GM23338 (cell line): ENCODE measurements around the gene OR2V2. TPM values are rescaled to one million over a fixed set of nuclear protein-coding genes. Genes with fewer than 3 reads are reported as not detected.

Experiments
- ATAC-seq: fragments of 200-7000 bp; cut with Tn5 transposase; 3 replicates; pipeline ENCODE4 v1.9.1; 2020
- DNase-seq: peaks from one replicate; pipeline ENCODE4 v3.0.0-alpha.2; 2015; ENCODE audit warnings: low spot score
- H2AFZ ChIP-seq: fragments of 200-600 bp; sonication (generic); 2 replicates; pipeline ENCODE4 v1.8.0; 2016; ENCODE audit warnings: antibody characterized with exemption, mild to moderate bottlenecking, moderate library complexity
- H3F3A ChIP-seq: fragments of 200-600 bp; sonication (generic); replicated peaks from 2 replicates; pipeline ENCODE4 v1.8.0; 2017; ENCODE audit warnings: antibody characterized with exemption, mixed run types, low read depth
- H3K27ac ChIP-seq: fragments of 200-600 bp; sonication (generic); 2 replicates; pipeline ENCODE4 v1.6.1; 2016; ENCODE audit warnings: low read depth
- H3K27me3 ChIP-seq: fragments of 200-600 bp; sonication (generic); 2 replicates; pipeline ENCODE4 v1.8.0; 2016; ENCODE audit warnings: mild to moderate bottlenecking, mixed run types, moderate library complexity; ENCODE audit not compliant: insufficient read depth
- H3K36me3 ChIP-seq: fragments of 200-600 bp; sonication (generic); 2 replicates; pipeline ENCODE4 v1.8.0; 2016; ENCODE audit warnings: mild to moderate bottlenecking; ENCODE audit not compliant: insufficient read depth
- H3K4me1 ChIP-seq: fragments of 200-600 bp; sonication (generic); 2 replicates; pipeline ENCODE4 v1.8.0; 2016; ENCODE audit warnings: mild to moderate bottlenecking, moderate library complexity; ENCODE audit not compliant: insufficient read depth
- H3K4me2 ChIP-seq: fragments of 200-600 bp; sonication (generic); 2 replicates; pipeline ENCODE4 v1.7.1; 2017; ENCODE audit warnings: mixed run types
- H3K4me3 ChIP-seq: fragments of 200-600 bp; sonication (generic); 2 replicates; pipeline ENCODE4 v1.6.1; 2016; ENCODE audit warnings: mixed run types
- H3K79me2 ChIP-seq: fragments of 200-600 bp; sonication (generic); replicated peaks from 2 replicates; pipeline ENCODE4 v1.8.0; 2017; ENCODE audit warnings: mild to moderate bottlenecking; ENCODE audit not compliant: insufficient read depth
- H3K9me2 ChIP-seq: fragments of 200-600 bp; sonication (generic); 2 replicates; pipeline ENCODE4 v1.8.0; 2017; ENCODE audit not compliant: insufficient read depth
- H4K20me1 ChIP-seq: fragments of 200-600 bp; sonication (generic); replicated peaks from 2 replicates; pipeline ENCODE4 v1.8.0; 2017; ENCODE audit warnings: mild to moderate bottlenecking; ENCODE audit not compliant: insufficient read depth
- H3K27ac Mint-ChIP-seq: 2 replicates; pipeline ENCODE4 v1.8.0; 2020; ENCODE audit warnings: inconsistent platforms, mild to moderate bottlenecking, moderate library complexity, mixed read lengths
- H3K27me3 Mint-ChIP-seq: 3 replicates; pipeline ENCODE4 v1.8.0; 2022; ENCODE audit warnings: low read depth, mild to moderate bottlenecking, moderate library complexity, mixed read lengths, inconsistent platforms; ENCODE audit not compliant: insufficient read depth, poor library complexity
- H3K36me3 Mint-ChIP-seq: 3 replicates; pipeline ENCODE4 v1.8.0; 2021; ENCODE audit warnings: low read depth, mild to moderate bottlenecking, inconsistent platforms, moderate library complexity, mixed read lengths
- H3K4me1 Mint-ChIP-seq: 3 replicates; pipeline ENCODE4 v1.8.0; 2020; ENCODE audit warnings: mild to moderate bottlenecking, inconsistent platforms, mixed read lengths
- H3K4me3 Mint-ChIP-seq: 3 replicates; pipeline ENCODE4 v1.8.0; 2021; ENCODE audit warnings: moderate library complexity, mild to moderate bottlenecking, inconsistent platforms, mixed read lengths
- H3K9me3 Mint-ChIP-seq: 3 replicates; pipeline ENCODE4 v1.8.0; 2020; ENCODE audit warnings: moderate library complexity, mild to moderate bottlenecking, inconsistent platforms, mixed read lengths
- CREB1 ChIP-seq: fragments of 250-450 bp; sonication (Bioruptor Pico); IDR thresholded peaks from 2 replicates; pipeline ENCODE4 v1.5.0; 2020; ENCODE audit warnings: low read depth, mild to moderate bottlenecking, moderate library complexity
- EZH2phosphoT487 ChIP-seq: fragments of 200-600 bp; sonication (generic); IDR thresholded peaks from one replicate; pipeline ENCODE4 v1.8.1; 2018; ENCODE audit warnings: antibody characterized with exemption; ENCODE audit not compliant: unreplicated experiment
- NANOG ChIP-seq: IDR thresholded peaks from 2 replicates; pipeline ENCODE4 v1.6.1; 2016; ENCODE audit warnings: antibody characterized with exemption, borderline replicate concordance
- STAT1 ChIP-seq: IDR thresholded peaks from one replicate; pipeline ENCODE4 v1.6.1; 2016; ENCODE audit warnings: antibody characterized with exemption; ENCODE audit not compliant: unreplicated experiment
- ZNF331 ChIP-seq: fragments of 250-450 bp; sonication (Bioruptor Pico); IDR thresholded peaks from 2 replicates; pipeline ENCODE4 v1.5.0; 2020; ENCODE audit warnings: low read depth, mild to moderate bottlenecking, moderate library complexity
- polyA plus RNA-seq: library from polyadenylated mRNA; unstranded; fragments of >200 nt; fragmentation: Nextera tagmentation; extraction: Ambion mirVana; gene quantifications from 2 replicates; pipeline ENCODE4 v1.2.1, GENCODE V29; 2016
- total RNA-seq: library from RNA; depleted of rRNA; stranded (reverse); fragments of >200 nt; shearing (Covaris generic); gene quantifications from 2 replicates; pipeline ENCODE4 v1.2.3, GENCODE V29; 2014
- TF ChIP-seq, protein P1 (sequence below), 2 experiments: fragments of 200-600 bp in 1 of 2; sonication (generic) in 1 of 2; conservative IDR thresholded peaks; 2 replicates each; pipeline versions ENCODE4 v1.5.1 to v1.6.1; 2016 to 2017; ENCODE audit warnings: antibody characterized with exemption in 2 of 2, low read depth in 2 of 2, mild to moderate bottlenecking in 2 of 2, moderate library complexity in 1 of 2
- TF ChIP-seq, protein P2 (sequence below): fragments of 250-450 bp; sonication (Bioruptor Pico); IDR thresholded peaks from 2 replicates; pipeline ENCODE4 v1.5.0; 2020; ENCODE audit warnings: mild to moderate bottlenecking, moderate library complexity
- TF ChIP-seq, protein P3 (sequence below): IDR thresholded peaks from one replicate; pipeline ENCODE4 v1.6.1; 2018; ENCODE audit warnings: antibody characterized with exemption; ENCODE audit not compliant: unreplicated experiment

The OR2V2 gene
- total and polyA plus RNA-seq, 2 experiments from 2014 or later: not detected

DNA sequence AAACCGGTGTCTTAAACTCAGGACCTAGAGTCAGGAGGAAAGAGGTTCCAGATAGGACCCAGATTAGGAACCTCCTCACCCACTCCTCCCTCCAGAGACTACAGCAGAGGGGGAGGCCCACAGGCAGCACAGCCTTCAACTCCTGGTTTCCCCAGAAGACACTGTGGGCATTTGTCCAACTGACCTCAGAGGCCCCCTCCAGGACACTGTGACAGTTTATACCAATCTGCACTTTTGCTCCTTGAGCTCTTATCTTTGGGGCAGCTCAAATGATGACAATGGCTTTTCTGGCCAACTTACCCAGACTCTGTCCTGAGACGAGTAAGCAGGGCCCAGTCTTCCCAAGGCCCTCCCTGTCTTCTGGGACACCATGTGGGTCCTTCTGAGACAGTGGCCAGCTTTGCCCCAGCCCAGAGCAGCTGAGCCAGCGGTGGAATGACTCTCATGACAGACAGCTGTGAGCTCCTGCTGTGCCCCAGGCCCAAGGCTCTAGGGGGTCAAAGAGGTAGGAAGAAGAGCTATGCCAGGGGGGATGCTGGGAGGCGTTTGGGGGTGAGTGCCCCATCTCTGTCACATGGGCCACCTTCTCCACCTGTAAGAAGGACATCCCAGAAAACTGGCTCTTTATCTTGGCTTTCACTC, 14.3 kb downstream of the OR2V2 start (continued):
- TF ChIP-seq EZH2phosphoT487: no peak
- TF ChIP-seq NANOG: no peak
- no peak for TF ChIP-seq CREB1 (CRISPR knock-in tag)
- TF ChIP-seq, protein P1, sequence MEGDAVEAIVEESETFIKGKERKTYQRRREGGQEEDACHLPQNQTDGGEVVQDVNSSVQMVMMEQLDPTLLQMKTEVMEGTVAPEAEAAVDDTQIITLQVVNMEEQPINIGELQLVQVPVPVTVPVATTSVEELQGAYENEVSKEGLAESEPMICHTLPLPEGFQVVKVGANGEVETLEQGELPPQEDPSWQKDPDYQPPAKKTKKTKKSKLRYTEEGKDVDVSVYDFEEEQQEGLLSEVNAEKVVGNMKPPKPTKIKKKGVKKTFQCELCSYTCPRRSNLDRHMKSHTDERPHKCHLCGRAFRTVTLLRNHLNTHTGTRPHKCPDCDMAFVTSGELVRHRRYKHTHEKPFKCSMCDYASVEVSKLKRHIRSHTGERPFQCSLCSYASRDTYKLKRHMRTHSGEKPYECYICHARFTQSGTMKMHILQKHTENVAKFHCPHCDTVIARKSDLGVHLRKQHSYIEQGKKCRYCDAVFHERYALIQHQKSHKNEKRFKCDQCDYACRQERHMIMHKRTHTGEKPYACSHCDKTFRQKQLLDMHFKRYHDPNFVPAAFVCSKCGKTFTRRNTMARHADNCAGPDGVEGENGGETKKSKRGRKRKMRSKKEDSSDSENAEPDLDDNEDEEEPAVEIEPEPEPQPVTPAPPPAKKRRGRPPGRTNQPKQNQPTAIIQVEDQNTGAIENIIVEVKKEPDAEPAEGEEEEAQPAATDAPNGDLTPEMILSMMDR (conservative IDR thresholded peaks at IDR 0.05; ENCODE audit: low read depth in 2 of 2): no peak
- no peak for TF ChIP-seq STAT1

DNA sequence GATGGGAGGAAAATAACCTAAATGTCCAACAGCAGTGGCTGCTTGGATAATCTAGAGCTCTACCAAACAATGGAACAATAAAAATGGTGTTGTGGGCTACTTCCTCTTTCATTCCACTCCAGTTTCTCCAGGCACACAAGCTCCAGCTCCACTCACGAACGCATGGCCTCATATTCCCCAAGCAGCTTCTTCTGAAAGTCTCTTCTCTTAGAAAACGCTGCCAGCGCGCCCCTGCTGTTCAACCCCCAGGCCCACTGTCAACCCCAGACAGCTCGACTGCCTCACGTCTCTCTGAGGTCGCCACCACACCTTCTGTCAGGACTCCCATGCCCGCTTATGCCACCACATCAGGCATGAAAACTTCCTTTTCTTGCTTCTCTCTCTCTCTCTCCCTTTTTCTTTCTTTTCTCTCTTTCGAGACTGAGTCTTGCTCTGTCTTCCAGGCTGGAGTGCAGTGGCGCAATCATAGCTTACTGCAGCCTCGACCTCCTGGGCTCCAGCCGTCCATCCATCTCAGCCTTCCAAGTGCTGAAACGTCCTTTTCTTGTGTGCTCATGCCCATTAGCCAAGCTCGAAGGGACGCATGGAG, 16.2 kb downstream of the OR2V2 start:
- peaks cover 43% of the 10 kb centered on the region for H3K27me3 Mint-ChIP-seq
- TF ChIP-seq, protein P1 (conservative IDR thresholded peaks at IDR 0.05; ENCODE audit: low read depth in 2 of 2): no peak; a peak in 1 of 4 replicates
- TF ChIP-seq ZNF331 (CRISPR knock-in tag): no peak
- TF ChIP-seq CREB1 (CRISPR knock-in tag): no peak
- TF ChIP-seq, protein P2, sequence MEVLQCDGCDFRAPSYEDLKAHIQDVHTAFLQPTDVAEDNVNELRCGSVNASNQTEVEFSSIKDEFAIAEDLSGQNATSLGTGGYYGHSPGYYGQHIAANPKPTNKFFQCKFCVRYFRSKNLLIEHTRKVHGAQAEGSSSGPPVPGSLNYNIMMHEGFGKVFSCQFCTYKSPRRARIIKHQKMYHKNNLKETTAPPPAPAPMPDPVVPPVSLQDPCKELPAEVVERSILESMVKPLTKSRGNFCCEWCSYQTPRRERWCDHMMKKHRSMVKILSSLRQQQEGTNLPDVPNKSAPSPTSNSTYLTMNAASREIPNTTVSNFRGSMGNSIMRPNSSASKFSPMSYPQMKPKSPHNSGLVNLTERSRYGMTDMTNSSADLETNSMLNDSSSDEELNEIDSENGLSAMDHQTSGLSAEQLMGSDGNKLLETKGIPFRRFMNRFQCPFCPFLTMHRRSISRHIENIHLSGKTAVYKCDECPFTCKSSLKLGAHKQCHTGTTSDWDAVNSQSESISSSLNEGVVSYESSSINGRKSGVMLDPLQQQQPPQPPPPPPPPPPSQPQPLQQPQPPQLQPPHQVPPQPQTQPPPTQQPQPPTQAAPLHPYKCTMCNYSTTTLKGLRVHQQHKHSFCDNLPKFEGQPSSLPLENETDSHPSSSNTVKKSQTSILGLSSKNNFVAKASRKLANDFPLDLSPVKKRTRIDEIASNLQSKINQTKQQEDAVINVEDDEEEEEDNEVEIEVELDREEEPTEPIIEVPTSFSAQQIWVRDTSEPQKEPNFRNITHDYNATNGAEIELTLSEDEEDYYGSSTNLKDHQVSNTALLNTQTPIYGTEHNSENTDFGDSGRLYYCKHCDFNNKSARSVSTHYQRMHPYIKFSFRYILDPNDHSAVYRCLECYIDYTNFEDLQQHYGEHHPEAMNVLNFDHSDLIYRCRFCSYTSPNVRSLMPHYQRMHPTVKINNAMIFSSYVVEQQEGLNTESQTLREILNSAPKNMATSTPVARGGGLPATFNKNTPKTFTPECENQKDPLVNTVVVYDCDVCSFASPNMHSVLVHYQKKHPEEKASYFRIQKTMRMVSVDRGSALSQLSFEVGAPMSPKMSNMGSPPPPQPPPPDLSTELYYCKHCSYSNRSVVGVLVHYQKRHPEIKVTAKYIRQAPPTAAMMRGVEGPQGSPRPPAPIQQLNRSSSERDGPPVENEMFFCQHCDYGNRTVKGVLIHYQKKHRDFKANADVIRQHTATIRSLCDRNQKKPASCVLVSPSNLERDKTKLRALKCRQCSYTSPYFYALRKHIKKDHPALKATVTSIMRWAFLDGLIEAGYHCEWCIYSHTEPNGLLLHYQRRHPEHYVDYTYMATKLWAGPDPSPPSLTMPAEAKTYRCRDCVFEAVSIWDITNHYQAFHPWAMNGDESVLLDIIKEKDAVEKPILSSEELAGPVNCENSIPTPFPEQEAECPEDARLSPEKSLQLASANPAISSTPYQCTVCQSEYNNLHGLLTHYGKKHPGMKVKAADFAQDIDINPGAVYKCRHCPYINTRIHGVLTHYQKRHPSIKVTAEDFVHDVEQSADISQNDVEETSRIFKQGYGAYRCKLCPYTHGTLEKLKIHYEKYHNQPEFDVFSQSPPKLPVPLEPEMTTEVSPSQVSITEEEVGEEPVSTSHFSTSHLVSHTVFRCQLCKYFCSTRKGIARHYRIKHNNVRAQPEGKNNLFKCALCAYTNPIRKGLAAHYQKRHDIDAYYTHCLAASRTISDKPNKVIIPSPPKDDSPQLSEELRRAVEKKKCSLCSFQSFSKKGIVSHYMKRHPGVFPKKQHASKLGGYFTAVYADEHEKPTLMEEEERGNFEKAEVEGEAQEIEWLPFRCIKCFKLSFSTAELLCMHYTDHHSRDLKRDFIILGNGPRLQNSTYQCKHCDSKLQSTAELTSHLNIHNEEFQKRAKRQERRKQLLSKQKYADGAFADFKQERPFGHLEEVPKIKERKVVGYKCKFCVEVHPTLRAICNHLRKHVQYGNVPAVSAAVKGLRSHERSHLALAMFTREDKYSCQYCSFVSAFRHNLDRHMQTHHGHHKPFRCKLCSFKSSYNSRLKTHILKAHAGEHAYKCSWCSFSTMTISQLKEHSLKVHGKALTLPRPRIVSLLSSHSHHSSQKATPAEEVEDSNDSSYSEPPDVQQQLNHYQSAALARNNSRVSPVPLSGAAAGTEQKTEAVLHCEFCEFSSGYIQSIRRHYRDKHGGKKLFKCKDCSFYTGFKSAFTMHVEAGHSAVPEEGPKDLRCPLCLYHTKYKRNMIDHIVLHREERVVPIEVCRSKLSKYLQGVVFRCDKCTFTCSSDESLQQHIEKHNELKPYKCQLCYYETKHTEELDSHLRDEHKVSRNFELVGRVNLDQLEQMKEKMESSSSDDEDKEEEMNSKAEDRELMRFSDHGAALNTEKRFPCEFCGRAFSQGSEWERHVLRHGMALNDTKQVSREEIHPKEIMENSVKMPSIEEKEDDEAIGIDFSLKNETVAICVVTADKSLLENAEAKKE: no peak
- TF ChIP-seq EZH2phosphoT487: no peak
- TF ChIP-seq, protein P3, sequence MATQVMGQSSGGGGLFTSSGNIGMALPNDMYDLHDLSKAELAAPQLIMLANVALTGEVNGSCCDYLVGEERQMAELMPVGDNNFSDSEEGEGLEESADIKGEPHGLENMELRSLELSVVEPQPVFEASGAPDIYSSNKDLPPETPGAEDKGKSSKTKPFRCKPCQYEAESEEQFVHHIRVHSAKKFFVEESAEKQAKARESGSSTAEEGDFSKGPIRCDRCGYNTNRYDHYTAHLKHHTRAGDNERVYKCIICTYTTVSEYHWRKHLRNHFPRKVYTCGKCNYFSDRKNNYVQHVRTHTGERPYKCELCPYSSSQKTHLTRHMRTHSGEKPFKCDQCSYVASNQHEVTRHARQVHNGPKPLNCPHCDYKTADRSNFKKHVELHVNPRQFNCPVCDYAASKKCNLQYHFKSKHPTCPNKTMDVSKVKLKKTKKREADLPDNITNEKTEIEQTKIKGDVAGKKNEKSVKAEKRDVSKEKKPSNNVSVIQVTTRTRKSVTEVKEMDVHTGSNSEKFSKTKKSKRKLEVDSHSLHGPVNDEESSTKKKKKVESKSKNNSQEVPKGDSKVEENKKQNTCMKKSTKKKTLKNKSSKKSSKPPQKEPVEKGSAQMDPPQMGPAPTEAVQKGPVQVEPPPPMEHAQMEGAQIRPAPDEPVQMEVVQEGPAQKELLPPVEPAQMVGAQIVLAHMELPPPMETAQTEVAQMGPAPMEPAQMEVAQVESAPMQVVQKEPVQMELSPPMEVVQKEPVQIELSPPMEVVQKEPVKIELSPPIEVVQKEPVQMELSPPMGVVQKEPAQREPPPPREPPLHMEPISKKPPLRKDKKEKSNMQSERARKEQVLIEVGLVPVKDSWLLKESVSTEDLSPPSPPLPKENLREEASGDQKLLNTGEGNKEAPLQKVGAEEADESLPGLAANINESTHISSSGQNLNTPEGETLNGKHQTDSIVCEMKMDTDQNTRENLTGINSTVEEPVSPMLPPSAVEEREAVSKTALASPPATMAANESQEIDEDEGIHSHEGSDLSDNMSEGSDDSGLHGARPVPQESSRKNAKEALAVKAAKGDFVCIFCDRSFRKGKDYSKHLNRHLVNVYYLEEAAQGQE: no peak

More for the DNA sequence above, 16.2 kb downstream of the OR2V2 start:
- Histone ChIP-seq H3F3A (no peaks in the 10 kb centered on the region; the same call in 1 of the 2 replicates), H2AFZ (peak overlapping the region; percentile 95), H3K27ac (peak overlapping the region; percentile 61; the same call in 1 of the 2 replicates), H3K4me2 (peak overlapping the region; percentile 96), H3K79me2 (no peaks in the 10 kb centered on the region), H3K4me1 (peaks cover 10% of the 10 kb centered on the region), H4K20me1 (no peaks in the 10 kb centered on the region), H3K9me2 (no peaks in the 10 kb centered on the region; the same call in 1 of the 2 replicates), H3K27me3 (peaks cover 14% of the 10 kb centered on the region), H3K36me3 (no peaks in the 10 kb centered on the region), H3K4me3 (peak overlapping the region; percentile 84)
- Mint-ChIP-seq H3K4me1 (peaks cover 23% of the 10 kb centered on the region), H3K36me3 (no peaks in the 10 kb centered on the region), H3K4me3 (peak overlapping the region; percentile 95), H3K27ac (peak overlapping the region; percentile 81), H3K9me3 (no peaks in the 10 kb centered on the region)
- peak; percentile 53 for DNase-seq
- peak; percentile 13 for ATAC-seq
